ENCODE results near the gene ANAPC5.
"Not testable (repeated sequence)": the region's sequence is repeated elsewhere in the genome, so short reads cannot be mapped to it uniquely, and the experiment has no call there.

ANAPC5 gene

GRCh38 chr12:121287267-121287954 is 64.8 kb downstream of the ANAPC5 start:
- DNase-seq (ENCODE audit: low read depth in 2 of 2), result no peak

GRCh38 chr12:121285856-121286255 is 66.4 kb downstream of the ANAPC5 start:
- no peak for DNase-seq (ENCODE audit: low read depth in 2 of 2)

- DNase-seq (ENCODE audit: low read depth in 2 of 2), result no peak
These were observed 67.4 kb downstream of the ANAPC5 start for GRCh38 chr12:121284551-121285390.

DNA sequence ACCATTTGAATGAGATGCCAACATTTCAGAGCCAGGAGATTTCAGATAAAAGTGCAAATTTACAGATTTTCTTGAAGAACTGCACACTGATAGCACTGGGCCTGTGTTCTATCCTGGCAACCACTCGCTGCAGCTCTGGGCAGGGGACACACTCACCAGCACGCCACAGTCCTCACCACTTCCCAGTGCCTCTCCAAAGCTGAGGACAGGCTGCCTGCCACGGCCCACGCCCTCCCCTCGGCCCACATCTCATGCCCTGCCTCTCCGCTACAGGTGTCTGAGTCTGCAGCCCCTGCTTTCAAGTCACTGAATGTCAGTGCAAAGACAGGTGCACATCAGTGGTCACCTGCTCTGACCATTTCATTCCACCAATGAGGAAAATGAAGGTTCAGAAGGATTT is 68.4 kb downstream of the ANAPC5 start:
- no peak for DNase-seq (ENCODE audit: low read depth in 2 of 2)

GRCh38 chr12:121283388-121283787 is 68.8 kb downstream of the ANAPC5 start:
- DNase-seq (ENCODE audit: low read depth in 2 of 2), result no peak

DNA sequence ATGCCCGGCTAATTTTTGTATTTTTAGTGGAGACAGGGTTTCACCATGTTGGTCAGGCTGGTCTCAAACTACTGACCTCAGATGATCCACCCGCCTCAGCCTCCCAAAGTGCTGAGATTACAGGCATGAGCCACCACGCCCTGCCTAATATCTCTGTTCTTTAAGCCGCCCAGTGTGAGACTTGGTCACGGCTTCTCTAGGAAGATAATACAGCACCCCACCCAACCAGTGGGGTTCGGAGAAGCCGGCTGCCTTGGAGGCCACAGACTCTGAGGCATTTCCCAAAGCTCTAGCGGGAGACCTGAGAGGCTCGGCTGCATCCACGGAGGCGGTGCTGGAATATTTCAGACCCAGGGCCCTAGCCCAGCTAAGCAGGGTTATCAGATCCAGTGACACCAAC is 69.3 kb downstream of the ANAPC5 start:
- not testable (repeated sequence) for DNase-seq (ENCODE audit: low read depth in 2 of 2)

- no peak for DNase-seq (ENCODE audit: low read depth in 2 of 2)
These were observed 70.0 kb downstream of the ANAPC5 start for GRCh38 chr12:121282072-121282742.

DNA sequence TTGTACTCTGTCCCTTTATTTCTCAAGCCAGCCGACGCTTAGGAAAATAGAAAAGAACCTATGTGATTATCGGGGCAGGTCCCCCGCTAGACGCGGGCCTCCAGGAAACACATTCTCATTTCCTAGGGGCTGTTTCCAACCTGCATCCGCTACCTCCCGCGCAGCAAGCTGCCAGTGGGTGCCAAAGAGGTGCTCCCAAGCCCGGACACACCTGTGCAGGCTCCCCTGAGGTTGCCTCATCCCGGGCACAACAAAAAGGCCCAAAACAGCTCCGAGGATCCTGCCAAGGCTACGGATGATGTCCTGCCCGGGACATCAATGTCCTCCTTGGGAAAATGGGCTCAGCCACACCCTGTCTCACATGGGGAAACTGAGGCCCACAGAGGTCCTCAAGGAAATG is 71.1 kb downstream of the ANAPC5 start:
- not testable (repeated sequence) for DNase-seq (ENCODE audit: low read depth in 2 of 2)

- DNase-seq (ENCODE audit: low read depth in 2 of 2), result not testable (repeated sequence)
These were observed 71.7 kb downstream of the ANAPC5 start for GRCh38 chr12:121280531-121280930.

DNA sequence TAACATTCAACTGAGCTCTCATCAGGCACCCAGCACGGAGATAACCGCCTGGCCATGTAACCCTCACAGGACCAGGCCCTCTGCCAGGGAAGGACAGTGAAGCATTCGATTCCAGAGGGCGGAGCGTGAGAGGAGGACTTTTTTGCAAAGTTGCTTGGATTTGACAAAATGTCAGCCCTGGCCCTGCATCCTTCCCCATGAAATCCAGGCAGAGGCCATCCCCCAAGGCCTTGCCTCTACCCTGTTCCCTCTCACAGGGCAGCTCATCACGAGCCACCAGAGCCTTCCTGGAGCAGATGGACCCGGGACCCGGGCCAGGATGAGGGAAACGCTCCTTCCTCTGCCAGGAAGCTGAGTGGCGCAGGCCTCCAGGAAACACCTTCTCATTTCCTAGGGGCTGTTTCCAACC is 72.7 kb downstream of the ANAPC5 start:
- no peak for DNase-seq (ENCODE audit: low read depth in 2 of 2)

- DNase-seq (ENCODE audit: low read depth in 2 of 2), result no peak
These were observed 73.2 kb downstream of the ANAPC5 start for GRCh38 chr12:121279071-121279375.

DNA sequence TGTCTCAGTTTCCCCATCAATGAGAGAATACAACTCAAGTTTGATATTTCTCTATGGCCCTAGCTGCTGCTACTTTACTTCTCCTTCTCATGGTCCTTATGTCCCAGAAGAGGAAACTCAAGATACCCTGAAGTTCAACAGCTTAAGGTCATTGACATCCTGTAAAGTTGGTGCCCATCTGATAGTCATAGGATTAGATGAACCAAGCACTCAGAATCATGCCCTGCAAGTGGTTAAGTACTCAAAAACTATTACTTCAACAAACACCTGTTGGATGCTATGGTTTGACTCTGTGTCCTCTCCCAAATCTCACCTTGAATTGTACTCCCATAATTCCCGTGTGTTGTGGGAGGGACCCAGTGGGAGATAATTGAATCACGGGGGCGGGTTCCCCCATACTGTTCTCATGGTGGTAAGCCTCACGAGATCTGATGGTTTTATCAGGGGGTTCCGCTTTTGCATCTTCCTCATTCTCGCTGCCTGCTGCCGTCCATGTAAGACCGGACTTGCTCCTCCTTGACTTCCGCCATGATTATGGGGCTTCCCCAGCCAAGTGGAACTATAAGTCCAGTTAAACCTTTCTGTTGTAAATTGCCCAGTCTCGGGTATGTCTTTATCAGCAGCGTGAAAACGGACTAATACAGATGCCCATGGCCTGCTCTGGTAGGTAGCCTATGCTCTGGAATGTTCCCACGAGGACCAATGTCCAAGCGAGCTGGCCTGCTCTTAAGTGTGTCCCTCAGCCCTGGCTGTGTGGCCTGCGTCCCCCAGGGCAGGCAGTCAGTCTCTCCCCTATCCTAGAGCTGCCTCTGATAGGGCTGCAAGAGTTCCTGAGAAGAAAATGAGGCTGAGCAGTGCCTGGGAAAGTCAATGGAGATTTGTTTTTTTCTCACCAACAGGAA is 73.8 kb downstream of the ANAPC5 start:
- no peak for DNase-seq (ENCODE audit: low read depth in 2 of 2)

GRCh38 chr12:121277374-121277759 is 74.8 kb downstream of the ANAPC5 start:
- no peak for DNase-seq (ENCODE audit: low read depth in 2 of 2)

GRCh38 chr12:121274036-121274763 is 78.0 kb downstream of the ANAPC5 start:
- DNase-seq (ENCODE audit: low read depth in 2 of 2), result no peak

GRCh38 chr12:121273364-121273896 is 78.8 kb downstream of the ANAPC5 start:
- no peak for DNase-seq (ENCODE audit: low read depth in 2 of 2)

DNA sequence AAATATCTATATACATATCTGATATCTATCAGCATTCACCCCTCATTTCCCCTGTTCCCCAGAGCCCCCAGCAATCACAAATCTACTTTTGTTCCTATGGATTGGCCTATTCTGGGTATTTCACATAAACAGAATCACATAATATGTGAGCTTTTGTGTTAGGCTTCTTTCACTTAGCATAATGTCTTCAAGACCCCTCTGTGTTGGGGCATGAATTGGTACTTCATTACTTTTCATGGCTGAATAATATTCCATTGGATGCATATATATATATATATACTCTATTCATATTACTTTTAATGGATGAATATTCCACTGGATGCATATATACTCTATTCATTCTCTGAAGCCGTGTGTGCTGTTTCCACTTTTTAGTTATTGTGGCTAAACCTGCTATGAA is 84.4 kb downstream of the ANAPC5 start:
- DNase-seq (ENCODE audit: low read depth in 2 of 2), result no peak

DNA sequence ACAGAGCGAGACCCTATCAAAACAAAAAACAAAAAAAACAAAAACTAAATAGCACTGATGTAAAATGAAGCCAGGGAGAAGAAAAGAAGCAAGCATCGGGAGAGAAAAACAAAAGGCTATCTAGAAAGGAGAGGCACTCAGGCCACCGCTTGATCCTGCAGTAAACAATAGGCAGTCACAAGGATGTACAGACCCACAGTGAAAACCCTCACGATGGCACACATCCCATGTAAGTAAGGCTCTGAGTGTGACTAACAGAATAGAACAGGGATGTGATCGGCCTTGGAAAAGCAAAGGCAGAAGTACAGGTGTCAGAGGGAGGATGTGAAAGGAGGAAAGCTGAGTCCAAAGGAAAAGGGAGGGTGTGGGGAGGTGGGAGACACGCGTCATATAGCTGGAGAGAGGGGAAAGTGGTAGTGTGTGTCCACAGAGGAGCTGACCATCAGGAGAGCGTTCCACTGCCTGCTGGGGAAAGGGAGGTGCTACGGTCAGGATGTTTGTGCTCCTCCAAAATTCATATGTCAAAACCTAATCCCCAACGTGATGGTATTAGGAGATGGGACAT is 87.2 kb downstream of the ANAPC5 start:
- no peak for DNase-seq (ENCODE audit: low read depth in 2 of 2)

GRCh38 chr12:121264135-121264534 is 88.1 kb downstream of the ANAPC5 start:
- DNase-seq (ENCODE audit: low read depth in 2 of 2), result no peak

DNA sequence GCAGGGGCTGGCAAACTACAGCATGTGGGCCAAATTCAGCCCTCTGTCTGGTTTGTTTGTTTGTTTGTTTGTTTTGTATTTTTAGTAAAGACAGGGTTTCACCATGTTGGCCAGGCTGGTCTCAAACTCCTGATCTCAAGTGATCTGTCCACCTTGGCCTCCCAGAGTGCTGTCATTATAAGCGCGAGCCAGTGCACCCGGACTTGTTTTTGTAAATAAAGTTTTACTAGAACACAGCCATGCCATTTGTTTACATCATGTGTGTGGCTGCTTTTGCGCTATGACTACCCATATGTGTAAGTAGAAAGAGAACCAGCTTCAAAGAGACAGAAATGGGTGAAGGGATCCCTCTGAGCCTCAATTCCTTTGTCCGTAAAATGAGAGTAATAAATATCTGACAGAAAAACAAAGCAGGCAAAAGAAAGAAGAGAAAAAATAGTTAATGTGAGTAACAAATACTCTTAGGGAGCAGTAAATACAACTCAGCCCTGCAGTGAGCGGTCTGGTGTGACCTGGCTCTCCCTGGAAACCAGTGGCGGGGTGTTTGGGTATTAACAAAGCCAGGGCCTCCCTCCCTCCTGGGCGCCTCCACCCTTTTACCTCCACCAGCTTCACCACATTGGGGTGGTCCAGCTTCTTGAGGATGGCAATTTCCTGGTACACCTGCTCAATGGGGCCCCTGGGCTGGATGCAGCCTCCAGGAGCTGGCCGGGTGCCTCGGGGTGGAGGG is 88.8 kb downstream of the ANAPC5 start:
- DNase-seq (ENCODE audit: low read depth in 2 of 2), result no peak

DNA sequence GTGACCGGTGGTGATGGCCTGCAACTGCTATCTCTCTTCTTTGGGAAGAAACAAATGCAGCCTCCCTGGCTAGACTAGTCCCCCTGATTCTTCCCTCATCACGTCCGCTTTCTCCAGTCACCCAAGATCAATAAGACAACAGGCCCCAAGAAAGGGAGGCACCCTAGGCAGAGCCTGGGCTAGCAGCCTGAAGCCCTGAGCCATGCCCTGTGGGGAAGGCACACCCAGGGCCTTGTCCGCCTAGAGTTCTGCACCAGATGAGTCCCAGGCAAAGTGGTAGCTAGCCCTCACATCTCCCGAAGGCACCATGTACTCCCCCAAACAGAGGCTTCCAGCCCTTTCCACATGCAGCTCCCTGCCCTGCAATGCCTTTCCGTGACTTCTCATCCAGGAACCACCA is 90.8 kb downstream of the ANAPC5 start:
- DNase-seq (ENCODE audit: low read depth in 2 of 2), result no peak

All from stimulated activated CD8-positive, alpha-beta memory T cell treated with anti-CD3 and anti-CD28 coated beads, Interleukin-7, amount 100 ng/mL, for 1 hour (primary cell).